Ovary (tissue), 9 donors: ENCODE measurements around the gene UBE2D3. TPM values are rescaled to one million over a fixed set of nuclear protein-coding genes. Genes with fewer than 3 reads are reported as not detected.

ENCODE experiments used
- DNase-seq, 5 donors: peaks; one replicate each; pipeline ENCODE4 v3.0.0-alpha.2; 2019 to 2020
- H3K27ac ChIP-seq, 2 donors: fragments of 200-600 bp; one replicate each; pipeline versions ENCODE4 v1.5.1 to v1.8.0; 2019 to 2022
- H3K27me3 ChIP-seq: fragments of 200-600 bp; one replicate; pipeline ENCODE4 v1.8.0; 2022
- H3K36me3 ChIP-seq: fragments of 200-600 bp; sonication (generic); one replicate; pipeline ENCODE4 v1.5.1; 2019
- H3K4me1 ChIP-seq: one replicate; pipeline ENCODE4 v1.8.1; 2013; ENCODE audit warnings: mild to moderate bottlenecking, moderate library complexity; ENCODE audit not compliant: insufficient read depth
- H3K4me3 ChIP-seq: fragments of 200-600 bp; sonication (generic); one replicate; pipeline ENCODE4 v1.5.1; 2017
- H3K9me3 ChIP-seq, 2 donors: fragments of 200-600 bp in 1 of 2; sonication (generic) in 1 of 2; one replicate each; pipeline versions ENCODE4 v1.5.1 to v1.8.1; 2013 to 2019; ENCODE audit warnings: mild to moderate bottlenecking in 1 of 2, moderate library complexity in 1 of 2
- CTCF ChIP-seq, 3 donors: fragments of 450-650 bp in 2 of 3; fragments of 200-600 bp in 1 of 3; IDR thresholded peaks; one replicate each; pipeline versions ENCODE4 v1.5.1 to v1.8.0; 2016 to 2022; ENCODE audit warnings: antibody characterized with exemption in 3 of 3, mild to moderate bottlenecking in 1 of 3
- EP300 ChIP-seq: sonication (generic); formaldehyde crosslinking; IDR thresholded peaks from one replicate; pipeline ENCODE4 v1.6.1; 2017; ENCODE audit warnings: antibody characterized with exemption
- POLR2A ChIP-seq: fragments of 450-650 bp; IDR thresholded peaks from one replicate; pipeline ENCODE4 v1.6.1; 2017; ENCODE audit warnings: antibody characterized with exemption, mild to moderate bottlenecking, moderate library complexity
- WGBS, 3 donors: extraction: QIAGEN DNeasy Blood & Tissue Kit in 1 of 3; methylation state at CpG; one replicate each; pipeline versions ENCODE4 v1.1.5 to v1.1.7; 2013 to 2017; 5-methylcytosine and 5-hydroxymethylcytosine counted together
- intact Hi-C, 4 donors: fragments of 100-400 bp; cut with DNase I; formaldehyde crosslinking; loops; one replicate each; pipeline versions ENCODE4 v1.11.0 to v1.15.1; 2022 to 2023
- polyA plus RNA-seq, 2 donors: library from polyadenylated mRNA; stranded (reverse); fragments of 200-250 nt in 1 of 2; fragments of 350-450 nt in 1 of 2; fragmentation: Illumina TruSeq in 1 of 2; extraction: RNeasy Lipid Tissue Mini Kit (QIAGEN cat#74804) in 1 of 2; gene quantifications; one replicate each; pipeline ENCODE4 v1.2.3, GENCODE V29; 2013 to 2014
- total RNA-seq, 7 donors: library from RNA; depleted of rRNA in 2 of 7; stranded (reverse); fragments of >200 nt in 2 of 7; fragmentation: NEBNext Ultra II Directional in 3 of 7; extraction: Animal tissue kit (Norgen Biotek cat#: 25700) in 3 of 7; gene quantifications; one replicate each; pipeline versions ENCODE4 v1.1.0 to v1.2.4, GENCODE V29; 2016 to 2023
- donor health status: DM: no; HTN: no; CAD: no; lungs with moderate emphysema.
- donor health status: DM: no; HTN: no; CAD: no.
- donor health status: Bipolar disorder and iron deficiency.
- donor health status: DM: yes; HTN: yes; CAD: no.
- donor health status: DM: no; HTN: no; CAD: no.
- donor health status: DM: yes; HTN: yes; CAD: no.

The UBE2D3 gene
- total and polyA plus RNA-seq, 9 donors = 163 to 347 (median 258) TPM

- no peaks in the 10 kb centered on the region for H3K36me3 ChIP-seq
- intact Hi-C loops = no loop called here
- no peak overlapping the region for H3K27ac ChIP-seq
- no peaks in the 10 kb centered on the region for H3K27me3 ChIP-seq
- no peak overlapping the region for H3K4me3 ChIP-seq
- no peak for TF ChIP-seq CTCF (IDR thresholded peaks at IDR 0.05)
- no peak for TF ChIP-seq EP300
- DNase-seq = no peak
- no peaks in the 10 kb centered on the region for H3K9me3 ChIP-seq
- 93 to 95% (median 95%) methylated on average over 2 of the region's 2 CpGs for WGBS, 3 donors
- no peaks in the 10 kb centered on the region for H3K4me1 ChIP-seq
These were observed 23.0 kb upstream of the UBE2D3 start for GRCh38 chr4:102850370-102850769.

- H3K4me3 ChIP-seq = no peak overlapping the region
- no peaks in the 10 kb centered on the region for H3K9me3 ChIP-seq
- no peaks in the 10 kb centered on the region for H3K4me1 ChIP-seq
- intact Hi-C loops = no loop called here
- H3K27ac ChIP-seq = no peak overlapping the region
- no peaks in the 10 kb centered on the region for H3K27me3 ChIP-seq
- TF ChIP-seq EP300 = no peak
- TF ChIP-seq POLR2A = no peak
- TF ChIP-seq CTCF (IDR thresholded peaks at IDR 0.05) = no peak
- no peaks in the 10 kb centered on the region for H3K36me3 ChIP-seq
- WGBS, 3 donors = 86 to 88% (median 86%) methylated on average over 3 of the region's 3 CpGs
- DNase-seq = no peak
These were observed 22.3 kb upstream of the UBE2D3 start for GRCh38 chr4:102849579-102850104.

GRCh38 chr4:102847687-102848086 lies 20.3 kb upstream of the UBE2D3 start:
- Histone ChIP-seq H3K36me3 (no peaks in the 10 kb centered on the region), H3K4me1 (no peaks in the 10 kb centered on the region), H3K9me3 (no peaks in the 10 kb centered on the region), H3K27me3 (no peaks in the 10 kb centered on the region), H3K4me3 (no peak overlapping the region), H3K27ac (no peak overlapping the region)
- intact Hi-C loops = no loop called here
- WGBS, 3 donors = 89 to 91% (median 91%) methylated on average over 8 of the region's 8 CpGs
- no peak for DNase-seq
- TF ChIP-seq POLR2A = no peak
- no peak for TF ChIP-seq CTCF (IDR thresholded peaks at IDR 0.05)
- TF ChIP-seq EP300 = no peak

GRCh38 chr4:102843938-102844337 lies 16.6 kb upstream of the UBE2D3 start:
- intact Hi-C loops = no loop called here
- Histone ChIP-seq H3K4me1 (no peaks in the 10 kb centered on the region), H3K4me3 (no peak overlapping the region), H3K27me3 (no peaks in the 10 kb centered on the region), H3K36me3 (no peaks in the 10 kb centered on the region), H3K27ac (no peak overlapping the region), H3K9me3 (no peaks in the 10 kb centered on the region)
- WGBS, 3 donors = 97 to 100% (median 97%) methylated on average over 1 of the region's 1 CpG
- no peak for DNase-seq
- TF ChIP-seq POLR2A (no peak), EP300 (no peak), CTCF (IDR thresholded peaks at IDR 0.05) (no peak)

GRCh38 chr4:102843273-102843672 lies 15.9 kb upstream of the UBE2D3 start:
- DNase-seq = no peak
- H3K4me1 ChIP-seq = no peaks in the 10 kb centered on the region
- intact Hi-C loops = no loop called here

More at GRCh38 chr4:102843273-102843672, 15.9 kb upstream of the UBE2D3 start:
- H3K27ac ChIP-seq = no peak overlapping the region
- TF ChIP-seq POLR2A (no peak), EP300 (no peak), CTCF (IDR thresholded peaks at IDR 0.05) (no peak)
- no peaks in the 10 kb centered on the region for H3K9me3 ChIP-seq
- H3K27me3 ChIP-seq = no peaks in the 10 kb centered on the region
- no peaks in the 10 kb centered on the region for H3K36me3 ChIP-seq
- H3K4me3 ChIP-seq = no peak overlapping the region
